Spleen (tissue), 11 donors: ENCODE results near the gene ROBO1. TPM values are rescaled to one million over a fixed set of nuclear protein-coding genes. Genes with fewer than 3 reads are reported as not detected.

Experiments used
- DNase-seq: peaks from one replicate; pipeline ENCODE4 v3.0.0-alpha.2; 2020
- H3K27ac ChIP-seq, 8 donors: fragments of 200-600 bp; sonication (generic) in 7 of 8; 1 replicate in 4 of 8; 2 replicates in 4 of 8; pipeline versions ENCODE4 v1.5.0 to v1.8.0; 2016 to 2021; ENCODE audit warnings: inconsistent platforms in 4 of 8, mild to moderate bottlenecking in 4 of 8, moderate library complexity in 1 of 8
- H3K27me3 ChIP-seq, 7 donors: fragments of 200-600 bp; sonication (generic) in 6 of 7; replicated peaks in 1 of 7; 1 replicate in 4 of 7; 2 replicates in 3 of 7; pipeline versions ENCODE4 v1.5.0 to v1.8.0; 2016 to 2021; ENCODE audit warnings: inconsistent platforms in 3 of 7, mild to moderate bottlenecking in 1 of 7
- H3K36me3 ChIP-seq, 6 donors: fragments of 200-600 bp; sonication (generic) in 5 of 6; 1 replicate in 4 of 6; 2 replicates in 2 of 6; pipeline versions ENCODE4 v1.5.0 to v1.8.0; 2016 to 2021; ENCODE audit warnings: inconsistent platforms in 2 of 6
- H3K4me1 ChIP-seq, 6 donors: fragments of 200-600 bp; sonication (generic) in 5 of 6; 1 replicate in 3 of 6; 2 replicates in 3 of 6; pipeline versions ENCODE4 v1.5.0 to v1.8.0; 2016 to 2021; ENCODE audit warnings: inconsistent platforms in 3 of 6
- H3K4me3 ChIP-seq, 8 donors: fragments of 200-600 bp; sonication (generic) in 7 of 8; 1 replicate in 4 of 8; 2 replicates in 4 of 8; pipeline versions ENCODE4 v1.5.0 to v1.8.0; 2016 to 2021; ENCODE audit warnings: inconsistent platforms in 4 of 8, mild to moderate bottlenecking in 4 of 8, moderate library complexity in 2 of 8
- H3K9me3 ChIP-seq, 8 donors: fragments of 200-600 bp; sonication (generic) in 7 of 8; 1 replicate in 4 of 8; 2 replicates in 4 of 8; pipeline versions ENCODE4 v1.5.0 to v1.8.0; 2016 to 2021; ENCODE audit warnings: inconsistent platforms in 4 of 8
- POLR2A ChIP-seq, 3 donors: fragments of 450-650 bp; IDR thresholded peaks; one replicate each; pipeline ENCODE4 v1.5.1; 2017; ENCODE audit warnings: antibody characterized with exemption in 3 of 3, mild to moderate bottlenecking in 1 of 3
- POLR2AphosphoS5 ChIP-seq, 3 donors: sonication (generic); formaldehyde crosslinking; IDR thresholded peaks; one replicate each; pipeline ENCODE4 v1.5.1; 2017; ENCODE audit warnings: antibody characterized with exemption in 3 of 3
- WGBS, 5 donors: extraction: QIAGEN DNeasy Blood & Tissue Kit in 3 of 5; methylation state at CpG; one replicate each; pipeline versions ENCODE4 v1.1.5 to v1.1.7; 2013 to 2018; 5-methylcytosine and 5-hydroxymethylcytosine counted together
- intact Hi-C: fragments of 100-400 bp; cut with DNase I; formaldehyde crosslinking; loops from one replicate; pipeline ENCODE4 v1.15.0; 2023; ENCODE audit warnings: low total_unique reads
- polyA plus RNA-seq, 3 donors: library from polyadenylated mRNA; stranded (reverse); fragments of 200-250 nt; gene quantifications; one replicate each; pipeline ENCODE4 v1.2.1, GENCODE V29; 2013
- total RNA-seq, 7 donors: library from RNA; depleted of rRNA in 3 of 7; stranded (reverse); fragments of >200 nt in 3 of 7; fragmentation: NEBNext Ultra II Directional in 4 of 7; extraction: Animal tissue kit (Norgen Biotek cat#: 25700) in 4 of 7; gene quantifications; one replicate each; pipeline versions ENCODE4 v1.1.0 to v1.2.1, GENCODE V29; 2016 to 2021
- TF ChIP-seq, protein P1 (sequence below), 11 experiments: fragments of 200-600 bp in 7 of 11; fragments of 450-650 bp in 4 of 11; sonication (generic) in 4 of 11; IDR thresholded peaks in 8 of 11; conservative IDR thresholded peaks in 3 of 11; 1 replicate in 7 of 11; 2 replicates in 4 of 11; pipeline versions ENCODE4 v1.4.0 to v1.8.0; 2016 to 2021; ENCODE audit warnings: antibody characterized with exemption in 11 of 11, inconsistent platforms in 4 of 11, mild to moderate bottlenecking in 1 of 11
- donor health status: healthy with polysubstance abuse.
- donor health status: DM: no; HTN: no; CAD: no; lungs with moderate emphysema.
- donor health status: DM: no; HTN: no; CAD: no.
- donor health status: Bipolar disorder and iron deficiency.
- donor health status: healthy.
- donor health status: DM: no; HTN: no; CAD: no.
- donor health status: DM: yes; HTN: yes; CAD: no.

The ROBO1 gene
- total and polyA plus RNA-seq, 10 donors: 3.4 to 37.3 (median 26.0) TPM

DNA sequence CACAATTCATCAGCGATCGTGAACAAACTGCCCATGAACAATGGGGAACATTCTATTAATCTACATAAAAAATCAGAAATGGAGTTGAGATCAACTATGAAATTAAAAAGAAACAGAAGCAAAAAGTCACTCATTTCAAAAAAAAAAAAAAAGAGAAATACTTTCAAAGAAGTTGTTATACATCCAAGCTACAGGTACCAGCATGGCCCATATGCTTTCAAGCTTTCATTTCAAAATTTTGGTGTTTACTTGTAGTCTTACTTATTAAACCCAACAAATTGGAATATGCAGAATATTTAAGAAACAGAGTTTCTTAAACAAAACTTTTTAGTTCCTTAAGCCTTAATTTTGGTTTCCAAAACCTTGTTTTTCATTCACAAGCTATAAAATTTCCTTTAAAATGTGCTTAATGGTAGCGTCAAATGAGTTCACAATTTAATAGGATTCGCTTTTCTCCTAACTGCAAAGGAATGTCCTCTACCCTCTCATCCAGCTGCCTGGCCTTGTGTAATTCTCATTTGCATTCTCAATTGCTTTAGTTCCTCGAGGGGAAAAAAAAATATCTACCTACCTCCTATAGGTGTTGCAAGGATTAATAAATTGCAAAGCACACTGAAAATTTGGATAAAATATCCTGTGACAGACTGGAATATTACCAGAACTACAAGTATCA lies 565.2 kb downstream of the ROBO1 start:
- peaks cover 0 to 10% (median under 1%) of the 10 kb centered on the region in 8 donors for H3K9me3 ChIP-seq
- no peak overlapping the region for H3K27ac ChIP-seq
- WGBS, 5 donors: 67 to 71% (median 69%) methylated on average over 5 of the region's 5 CpGs
- H3K4me3 ChIP-seq: no peak overlapping the region
- intact Hi-C loops: no loop called here
- no peak for TF ChIP-seq POLR2AphosphoS5 (IDR thresholded peaks at IDR 0.05)
- TF ChIP-seq, protein P1, sequence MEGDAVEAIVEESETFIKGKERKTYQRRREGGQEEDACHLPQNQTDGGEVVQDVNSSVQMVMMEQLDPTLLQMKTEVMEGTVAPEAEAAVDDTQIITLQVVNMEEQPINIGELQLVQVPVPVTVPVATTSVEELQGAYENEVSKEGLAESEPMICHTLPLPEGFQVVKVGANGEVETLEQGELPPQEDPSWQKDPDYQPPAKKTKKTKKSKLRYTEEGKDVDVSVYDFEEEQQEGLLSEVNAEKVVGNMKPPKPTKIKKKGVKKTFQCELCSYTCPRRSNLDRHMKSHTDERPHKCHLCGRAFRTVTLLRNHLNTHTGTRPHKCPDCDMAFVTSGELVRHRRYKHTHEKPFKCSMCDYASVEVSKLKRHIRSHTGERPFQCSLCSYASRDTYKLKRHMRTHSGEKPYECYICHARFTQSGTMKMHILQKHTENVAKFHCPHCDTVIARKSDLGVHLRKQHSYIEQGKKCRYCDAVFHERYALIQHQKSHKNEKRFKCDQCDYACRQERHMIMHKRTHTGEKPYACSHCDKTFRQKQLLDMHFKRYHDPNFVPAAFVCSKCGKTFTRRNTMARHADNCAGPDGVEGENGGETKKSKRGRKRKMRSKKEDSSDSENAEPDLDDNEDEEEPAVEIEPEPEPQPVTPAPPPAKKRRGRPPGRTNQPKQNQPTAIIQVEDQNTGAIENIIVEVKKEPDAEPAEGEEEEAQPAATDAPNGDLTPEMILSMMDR (IDR thresholded peaks at IDR 0.05 in 8 of 11, conservative IDR thresholded peaks at IDR 0.05 in 3 of 11): no peak
- no peak for TF ChIP-seq POLR2A (IDR thresholded peaks at IDR 0.05)
- no peaks in the 10 kb centered on the region for H3K4me1 ChIP-seq
- no peaks in the 10 kb centered on the region for H3K27me3 ChIP-seq
- DNase-seq: no peak
- no peaks in the 10 kb centered on the region for H3K36me3 ChIP-seq

DNA sequence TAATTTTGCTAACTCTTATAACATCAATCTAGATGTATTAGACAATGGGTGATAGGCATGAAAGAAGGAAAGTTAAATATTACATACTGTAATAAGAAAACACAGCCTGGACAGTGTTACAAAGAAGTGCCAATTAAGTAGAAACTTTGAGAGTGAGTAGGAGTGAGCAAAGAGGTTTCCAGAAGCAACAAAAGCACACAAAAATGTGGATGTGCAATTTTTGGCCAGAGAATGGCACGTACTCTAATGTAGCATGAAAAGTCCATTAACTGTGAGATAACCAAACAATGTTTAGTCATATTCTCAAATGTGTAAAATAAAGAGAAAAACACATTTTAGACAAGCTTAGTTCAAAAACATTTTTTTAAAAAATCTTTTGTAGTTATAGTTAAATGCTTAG lies 567.3 kb downstream of the ROBO1 start:
- Histone ChIP-seq H3K36me3 (no peaks in the 10 kb centered on the region), H3K9me3 (peaks cover 0 to 11% (median 6%) of the 10 kb centered on the region in 8 donors), H3K4me3 (no peak overlapping the region), H3K27ac (no peak overlapping the region), H3K27me3 (no peaks in the 10 kb centered on the region), H3K4me1 (no peaks in the 10 kb centered on the region)
- TF ChIP-seq POLR2A (IDR thresholded peaks at IDR 0.05) (no peak), POLR2AphosphoS5 (IDR thresholded peaks at IDR 0.05) (no peak)
- TF ChIP-seq, protein P1 (IDR thresholded peaks at IDR 0.05 in 8 of 11, conservative IDR thresholded peaks at IDR 0.05 in 3 of 11): no peak
- intact Hi-C loops: no loop called here
- DNase-seq: no peak
- 64 to 73% (median 66%) methylated on average over 1 of the region's 1 CpG for WGBS, 5 donors

DNA sequence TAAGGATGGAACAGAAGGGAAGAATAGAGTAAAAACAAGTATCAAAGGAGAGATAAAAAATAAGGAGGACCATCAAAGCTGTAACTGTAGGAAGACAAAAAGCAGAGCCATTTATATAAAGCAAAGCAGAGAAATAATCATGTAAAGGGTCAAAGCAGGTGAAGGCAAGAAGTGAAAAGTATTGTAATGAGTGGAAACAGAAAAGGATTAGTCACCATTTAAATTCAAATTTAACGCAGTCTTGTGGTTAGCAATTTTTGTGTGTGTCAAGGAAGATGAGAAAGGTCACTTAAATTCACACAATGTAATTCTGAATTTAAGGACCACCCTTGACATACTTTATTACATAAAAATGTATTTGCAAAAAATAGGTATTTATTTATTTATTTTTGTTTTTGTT lies 567.8 kb downstream of the ROBO1 start:
- Histone ChIP-seq H3K4me3 (no peak overlapping the region), H3K9me3 (peaks cover 0 to 11% (median 6%) of the 10 kb centered on the region in 8 donors), H3K27ac (no peak overlapping the region), H3K4me1 (no peaks in the 10 kb centered on the region), H3K36me3 (no peaks in the 10 kb centered on the region), H3K27me3 (no peaks in the 10 kb centered on the region)
- TF ChIP-seq, protein P1 (IDR thresholded peaks at IDR 0.05 in 8 of 11, conservative IDR thresholded peaks at IDR 0.05 in 3 of 11): no peak
- TF ChIP-seq POLR2A (IDR thresholded peaks at IDR 0.05) (no peak), POLR2AphosphoS5 (IDR thresholded peaks at IDR 0.05) (no peak)
- intact Hi-C loops: no loop called here
- WGBS, 5 donors: 60 to 75% (median 62%) methylated on average over 1 of the region's 1 CpG
- no peak for DNase-seq

GRCh38 chr3:79187426-79187825 lies 580.4 kb downstream of the ROBO1 start:
- intact Hi-C loops: no loop called here
- Histone ChIP-seq H3K36me3 (no peaks in the 10 kb centered on the region), H3K27ac (no peak overlapping the region), H3K4me1 (no peaks in the 10 kb centered on the region), H3K27me3 (no peaks in the 10 kb centered on the region), H3K9me3 (no peaks in the 10 kb centered on the region), H3K4me3 (no peak overlapping the region)
- TF ChIP-seq POLR2AphosphoS5 (IDR thresholded peaks at IDR 0.05): no peak
- TF ChIP-seq, protein P1 (IDR thresholded peaks at IDR 0.05 in 8 of 11, conservative IDR thresholded peaks at IDR 0.05 in 3 of 11): no peak
- no peak for TF ChIP-seq POLR2A (IDR thresholded peaks at IDR 0.05)
- 71 to 85% (median 75%) methylated on average over 5 of the region's 5 CpGs for WGBS, 5 donors
- no peak for DNase-seq
